Measurements from ENCODE around the gene CD4.

The CD4 gene

DNA sequence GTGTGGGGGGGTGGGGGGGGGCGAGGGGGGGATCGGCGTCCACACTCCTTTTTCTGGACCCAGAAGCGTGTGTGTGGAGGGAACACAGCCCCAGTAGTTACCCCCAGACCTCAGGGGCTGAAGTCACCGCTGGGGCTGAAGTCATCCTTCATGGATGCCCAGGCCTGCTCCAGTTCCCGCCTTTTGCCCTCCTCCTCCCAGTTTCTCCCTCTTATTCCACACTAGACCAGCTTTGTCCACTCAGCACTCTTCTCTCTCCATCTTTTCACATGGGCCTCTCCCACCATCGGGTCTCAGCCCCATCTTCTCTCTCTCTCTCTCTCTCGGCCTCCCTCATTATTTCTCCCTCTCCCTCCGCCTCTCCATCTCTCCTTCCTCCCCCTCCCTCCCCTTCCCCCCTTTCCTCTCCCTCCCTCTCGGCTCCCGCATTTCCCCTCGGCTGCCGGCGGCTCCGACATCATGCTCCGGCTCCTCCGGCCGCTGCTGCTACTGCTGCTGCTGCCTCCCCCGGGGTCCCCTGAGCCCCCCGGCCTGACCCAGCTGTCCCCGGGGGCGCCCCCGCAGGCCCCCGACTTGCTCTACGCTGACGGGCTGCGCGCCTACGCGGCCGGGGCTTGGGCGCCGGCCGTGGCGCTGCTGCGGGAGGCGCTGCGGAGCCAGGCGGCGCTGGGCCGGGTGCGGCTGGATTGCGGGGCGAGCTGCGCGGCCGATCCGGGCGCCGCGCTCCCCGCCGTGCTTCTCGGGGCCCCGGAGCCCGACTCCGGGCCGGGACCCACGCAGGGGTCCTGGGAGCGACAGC is 38.9 kb downstream of the CD4 start, which contains the start of gene P3H3:
TSS of gene P3H3 (plus strand) at position 426 of the 799 bp plus-strand sequence. CDS start at position 460, 34 bp downstream.
- DNase-seq (ENCODE audit: low read depth in 1 of 2, low spot score in 1 of 2), result no peak

DNA sequence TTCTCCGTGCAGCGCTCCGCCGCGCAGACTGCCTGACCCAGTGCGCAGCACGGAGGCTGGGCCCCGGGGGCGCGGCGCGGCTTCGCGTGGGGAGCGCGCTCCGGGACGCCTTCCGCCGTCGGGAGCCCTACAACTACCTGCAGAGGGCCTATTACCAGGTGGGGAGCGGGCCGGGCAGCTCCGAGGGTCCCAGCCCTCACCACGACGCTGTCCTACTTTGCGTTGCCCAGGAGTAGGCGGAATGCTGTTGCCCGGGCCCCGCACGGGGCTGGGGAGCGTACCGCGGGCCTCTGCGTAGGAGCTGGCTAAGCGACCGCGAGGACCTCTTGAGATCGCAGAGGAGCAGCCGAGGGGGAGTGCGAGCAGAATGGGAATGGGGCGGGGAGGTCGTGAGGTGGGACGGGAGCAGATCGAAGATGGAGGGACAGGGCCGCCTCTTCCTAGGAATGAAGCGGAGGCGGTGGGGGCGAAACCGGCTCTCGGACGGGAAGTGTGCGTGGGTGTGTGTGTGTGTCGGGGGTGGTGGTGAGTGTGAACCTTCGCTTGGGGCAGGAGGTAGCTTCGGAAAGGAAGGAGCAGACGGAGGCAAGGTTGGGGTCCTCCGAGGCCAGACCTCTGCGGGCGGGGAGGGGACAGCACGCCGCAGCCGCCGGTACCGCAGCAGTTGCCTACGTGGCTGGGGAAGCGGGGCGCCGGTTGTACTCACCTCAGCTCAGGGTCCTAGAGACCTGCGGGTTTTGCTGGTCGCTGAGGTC is 39.6 kb downstream of the CD4 start:
- DNase-seq (ENCODE audit: low read depth in 1 of 2, low spot score in 1 of 2), result no peak

DNA sequence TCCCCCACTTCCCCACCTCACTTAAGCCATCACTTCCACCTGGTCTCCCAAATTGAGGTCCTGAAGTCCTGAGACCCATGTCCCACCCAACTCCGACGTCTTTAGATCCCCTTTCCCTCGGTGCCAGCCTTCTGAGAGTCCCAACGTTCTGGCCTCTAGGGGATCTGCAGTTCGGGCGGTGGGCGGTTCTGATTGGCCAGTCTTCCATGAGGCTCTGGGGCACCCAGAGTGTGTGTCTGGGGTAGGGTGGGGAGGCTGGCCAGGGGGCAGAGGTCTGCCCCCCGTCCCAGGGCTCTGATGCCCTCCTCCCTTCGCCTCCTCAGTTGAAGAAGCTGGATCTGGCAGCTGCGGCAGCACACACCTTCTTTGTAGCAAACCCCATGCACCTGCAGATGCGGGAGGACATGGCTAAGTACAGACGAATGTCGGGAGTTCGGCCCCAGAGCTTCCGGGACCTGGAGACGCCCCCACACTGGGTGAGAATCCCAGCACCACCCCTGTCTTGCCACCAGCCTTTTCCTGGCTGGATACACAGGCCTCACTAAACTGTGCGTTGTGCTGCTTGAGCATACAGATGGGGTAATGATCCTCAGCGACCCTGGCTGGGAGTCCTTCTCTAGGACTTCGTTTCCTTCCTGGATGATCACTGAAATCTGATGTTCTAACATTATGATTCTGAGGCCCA is 40.4 kb downstream of the CD4 start:
- no peak for DNase-seq (ENCODE audit: low read depth in 1 of 2, low spot score in 1 of 2)

DNA sequence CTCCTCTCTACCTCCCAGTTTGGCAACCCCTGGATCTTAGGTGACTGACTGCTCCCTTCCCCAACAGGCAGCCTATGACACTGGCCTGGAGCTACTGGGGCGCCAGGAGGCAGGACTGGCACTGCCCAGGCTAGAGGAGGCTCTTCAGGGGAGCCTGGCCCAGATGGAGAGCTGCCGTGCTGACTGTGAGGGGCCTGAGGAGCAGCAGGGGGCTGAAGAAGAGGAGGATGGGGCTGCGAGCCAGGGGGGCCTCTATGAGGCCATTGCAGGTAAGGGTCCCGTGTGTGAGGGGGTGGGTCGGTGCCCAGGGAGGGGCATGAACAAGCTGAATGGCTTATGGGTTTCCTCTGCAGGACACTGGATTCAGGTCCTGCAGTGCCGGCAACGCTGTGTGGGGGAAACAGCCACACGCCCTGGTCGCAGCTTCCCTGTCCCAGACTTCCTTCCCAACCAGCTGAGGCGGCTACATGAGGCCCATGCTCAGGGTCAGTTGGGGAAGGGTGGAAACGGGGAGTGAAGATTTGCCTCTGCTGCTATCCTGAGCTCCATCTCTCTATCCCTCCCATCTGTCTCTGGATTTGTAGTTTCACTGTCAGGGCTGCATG is 41.1 kb downstream of the CD4 start:
- no peak for DNase-seq (ENCODE audit: low read depth in 1 of 2, low spot score in 1 of 2)

DNA sequence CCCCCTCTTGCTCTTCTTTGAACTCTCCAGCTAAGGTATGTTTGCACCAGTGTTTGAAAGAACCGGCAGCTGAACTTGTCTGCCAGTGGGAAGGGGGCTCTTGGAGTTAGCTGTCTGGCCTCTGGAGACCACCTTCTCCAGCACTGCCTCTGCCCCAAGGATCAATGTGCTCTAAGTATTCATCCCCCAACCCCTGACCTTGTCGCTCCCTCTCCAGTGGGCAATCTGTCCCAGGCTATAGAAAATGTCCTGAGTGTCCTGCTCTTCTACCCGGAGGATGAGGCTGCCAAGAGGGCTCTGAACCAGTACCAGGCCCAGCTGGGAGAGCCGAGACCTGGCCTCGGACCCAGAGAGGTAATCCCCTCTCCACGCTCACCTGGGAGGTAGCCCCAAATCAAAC is 41.7 kb downstream of the CD4 start:
- no peak for DNase-seq (ENCODE audit: low read depth in 1 of 2, low spot score in 1 of 2)

DNA sequence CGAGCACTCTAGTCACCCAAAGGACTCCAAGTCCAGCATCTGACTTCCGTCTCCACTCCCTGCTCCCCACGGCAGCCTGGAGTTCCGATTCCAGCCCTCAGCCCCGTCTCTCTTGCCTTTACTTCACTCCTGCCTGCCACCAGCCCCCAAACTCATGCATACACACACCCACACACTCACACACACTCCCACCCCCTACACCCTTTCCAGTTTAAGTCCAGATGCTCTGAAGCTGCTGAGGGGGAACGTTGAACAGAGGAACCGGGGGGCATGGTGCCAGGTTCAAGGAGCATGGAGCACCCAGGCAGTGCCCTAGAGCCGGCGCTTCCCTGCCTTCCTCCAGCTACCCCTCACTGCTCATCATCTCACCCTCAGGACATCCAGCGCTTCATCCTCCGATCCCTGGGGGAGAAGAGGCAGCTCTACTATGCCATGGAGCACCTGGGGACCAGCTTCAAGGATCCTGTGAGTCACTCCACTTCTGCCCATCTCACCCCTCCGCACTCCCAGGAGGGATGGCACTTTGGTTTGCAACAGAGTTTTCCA is 42.2 kb downstream of the CD4 start:
- DNase-seq (ENCODE audit: low read depth in 1 of 2, low spot score in 1 of 2), result no peak

DNA sequence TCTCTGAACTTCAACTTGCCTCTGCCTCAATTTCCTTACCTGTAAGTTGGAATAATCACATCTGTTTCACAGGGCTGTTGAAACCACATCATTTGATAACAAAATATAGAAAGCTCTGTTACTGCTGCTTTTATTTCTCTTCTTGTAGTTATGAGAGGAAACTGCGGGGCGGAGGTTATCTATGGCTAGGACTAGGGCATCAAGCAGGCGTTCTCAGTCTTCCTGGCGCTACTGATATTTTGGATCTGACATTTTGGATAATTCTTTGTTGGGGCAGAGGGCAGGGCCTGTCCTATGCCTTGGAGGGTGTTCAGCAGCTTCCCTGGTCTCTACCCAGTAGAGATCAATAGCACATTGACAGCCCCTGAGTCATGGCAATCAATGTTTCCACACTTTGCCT is 42.8 kb downstream of the CD4 start:
- DNase-seq (ENCODE audit: low read depth in 1 of 2, low spot score in 1 of 2), result no peak

DNA sequence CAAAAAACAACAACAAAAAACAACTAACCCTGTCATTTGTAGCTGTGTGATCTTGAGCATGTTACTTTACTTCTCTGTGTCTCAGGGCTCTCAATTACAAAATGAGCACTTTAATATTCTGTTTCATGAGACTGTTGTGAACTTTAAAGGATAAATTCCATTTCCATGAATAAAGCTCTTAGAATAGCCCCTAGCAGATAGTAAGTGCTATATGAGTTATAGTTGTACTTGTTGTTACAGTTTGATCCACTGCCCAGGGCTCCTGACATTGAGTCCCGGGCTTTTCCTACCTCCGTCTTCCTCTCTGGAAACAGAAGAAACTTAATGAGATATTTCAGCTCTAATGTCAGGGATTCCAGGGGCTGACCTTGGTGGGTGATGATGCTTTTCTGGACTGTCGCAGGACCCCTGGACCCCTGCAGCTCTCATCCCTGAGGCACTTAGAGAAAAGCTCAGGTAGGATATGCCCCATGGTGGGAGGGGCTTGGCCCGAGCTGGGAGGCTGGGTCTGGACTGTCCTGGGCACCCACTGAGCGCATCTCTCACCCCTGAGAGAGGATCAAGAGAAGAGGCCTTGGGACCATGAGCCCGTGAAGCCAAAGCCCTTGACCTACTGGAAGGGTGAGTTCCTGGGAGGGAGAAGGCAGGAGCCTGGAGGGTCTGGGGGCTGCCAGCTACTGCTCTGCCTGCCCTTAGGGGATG is 44.0 kb downstream of the CD4 start:
- DNase-seq (ENCODE audit: low read depth in 1 of 2, low spot score in 1 of 2), result no peak

DNA sequence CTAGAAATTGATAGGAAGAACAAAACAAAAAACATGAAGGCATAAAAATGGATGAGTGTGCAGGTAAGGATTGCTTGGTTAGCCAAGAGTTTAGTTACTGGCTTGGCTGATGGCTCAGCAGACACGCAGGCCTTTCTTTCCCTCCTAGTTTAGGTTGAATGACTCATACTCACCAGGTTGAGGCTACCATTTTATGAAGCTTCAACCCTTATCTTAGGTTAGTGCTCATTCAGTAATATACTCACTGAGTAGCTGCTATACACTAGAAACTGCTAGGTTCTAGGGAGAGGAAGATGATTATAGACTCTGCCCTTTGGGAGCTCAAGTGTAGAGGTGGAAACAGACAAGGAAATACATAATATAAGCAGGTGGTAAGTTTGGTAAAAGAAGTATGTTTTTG is 44.9 kb downstream of the CD4 start:
- no peak for DNase-seq (ENCODE audit: low read depth in 1 of 2, low spot score in 1 of 2)

DNA sequence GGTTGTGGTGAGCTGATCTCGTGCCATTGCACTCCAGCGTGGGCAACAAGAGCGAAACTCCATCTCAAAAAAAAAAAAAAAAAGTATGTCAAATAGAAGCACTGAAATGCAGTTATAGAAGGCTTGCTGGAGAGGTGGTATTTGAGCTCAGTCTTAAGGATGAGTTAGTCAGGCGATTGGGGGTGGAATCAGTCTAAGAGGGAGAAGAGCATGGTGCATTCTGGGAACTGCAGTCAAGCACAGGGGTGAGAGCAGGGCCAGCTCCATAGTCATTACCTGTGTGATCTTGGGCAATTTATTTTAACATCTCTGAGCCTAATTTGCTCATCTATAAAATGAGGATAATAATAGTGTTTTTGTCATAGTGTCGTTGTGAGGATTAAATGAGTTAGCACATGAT is 45.5 kb downstream of the CD4 start:
- DNase-seq (ENCODE audit: low read depth in 1 of 2, low spot score in 1 of 2), result no peak

DNA sequence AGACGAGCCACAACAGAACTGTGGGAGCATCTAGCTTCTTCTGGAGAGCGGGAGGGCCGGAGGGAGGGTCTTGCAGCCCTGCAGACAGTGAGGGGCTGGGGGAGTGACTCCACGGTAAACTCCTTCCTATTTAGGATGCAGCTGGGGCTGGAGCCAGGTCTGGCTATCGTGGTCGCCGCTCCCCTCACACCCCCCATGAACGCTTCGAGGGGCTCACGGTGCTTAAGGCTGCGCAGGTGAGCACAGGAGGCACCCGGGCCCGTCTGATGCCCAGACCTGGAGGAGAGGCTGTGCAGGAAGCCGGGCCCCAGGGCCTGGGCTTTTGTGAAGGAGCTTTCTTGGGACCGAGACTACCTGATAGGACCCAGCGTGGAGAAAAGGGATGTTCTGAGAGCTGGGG is 47.5 kb downstream of the CD4 start:
- DNase-seq (ENCODE audit: low read depth in 1 of 2, low spot score in 1 of 2), result no peak

DNA sequence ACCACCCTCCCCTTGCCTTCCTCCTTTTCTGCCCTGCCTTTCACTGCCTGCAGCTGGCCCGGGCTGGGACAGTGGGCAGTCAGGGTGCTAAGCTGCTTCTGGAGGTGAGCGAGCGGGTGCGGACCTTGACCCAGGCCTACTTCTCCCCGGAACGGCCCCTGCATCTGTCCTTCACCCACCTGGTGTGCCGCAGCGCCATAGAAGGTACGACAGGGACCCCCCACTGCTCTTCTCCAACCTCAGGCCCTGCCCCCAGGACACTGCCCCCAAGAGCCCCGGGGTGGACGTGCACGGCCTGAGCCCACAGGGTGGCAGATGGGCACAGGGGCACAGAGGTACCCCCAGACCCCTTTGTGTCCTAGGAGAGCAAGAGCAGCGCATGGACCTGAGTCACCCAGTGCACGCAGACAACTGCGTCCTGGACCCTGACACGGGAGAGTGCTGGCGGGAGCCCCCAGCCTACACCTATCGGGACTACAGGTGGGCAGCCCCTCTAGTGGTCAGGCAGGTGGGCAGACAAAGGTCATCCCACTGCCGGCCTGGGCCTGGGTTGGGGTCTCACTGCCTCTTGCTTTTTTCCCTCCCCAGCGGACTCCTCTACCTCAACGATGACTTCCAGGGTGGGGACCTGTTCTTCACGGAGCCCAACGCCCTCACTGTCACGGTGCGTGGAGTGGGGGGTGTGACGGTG is 48.2 kb downstream of the CD4 start:
- DNase-seq (ENCODE audit: low read depth in 1 of 2, low spot score in 1 of 2), result no peak

DNA sequence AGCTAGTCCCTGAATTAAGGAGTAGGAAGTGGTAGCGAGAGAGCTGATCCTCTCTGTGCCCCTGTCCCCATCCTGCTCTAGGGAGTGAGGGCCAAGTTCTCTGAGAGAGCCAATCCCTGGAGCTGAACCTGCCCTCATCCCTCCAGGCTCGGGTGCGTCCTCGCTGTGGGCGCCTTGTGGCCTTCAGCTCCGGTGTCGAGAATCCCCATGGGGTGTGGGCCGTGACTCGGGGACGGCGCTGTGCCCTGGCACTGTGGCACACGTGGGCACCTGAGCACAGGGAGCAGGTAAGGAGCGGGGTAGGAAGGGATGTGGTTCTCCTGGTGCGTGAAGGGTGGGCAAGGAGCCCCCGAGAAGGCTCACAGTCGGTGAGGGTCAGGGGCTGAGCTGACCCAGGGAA is 49.5 kb downstream of the CD4 start:
- no peak for DNase-seq (ENCODE audit: low read depth in 1 of 2, low spot score in 1 of 2)

DNA sequence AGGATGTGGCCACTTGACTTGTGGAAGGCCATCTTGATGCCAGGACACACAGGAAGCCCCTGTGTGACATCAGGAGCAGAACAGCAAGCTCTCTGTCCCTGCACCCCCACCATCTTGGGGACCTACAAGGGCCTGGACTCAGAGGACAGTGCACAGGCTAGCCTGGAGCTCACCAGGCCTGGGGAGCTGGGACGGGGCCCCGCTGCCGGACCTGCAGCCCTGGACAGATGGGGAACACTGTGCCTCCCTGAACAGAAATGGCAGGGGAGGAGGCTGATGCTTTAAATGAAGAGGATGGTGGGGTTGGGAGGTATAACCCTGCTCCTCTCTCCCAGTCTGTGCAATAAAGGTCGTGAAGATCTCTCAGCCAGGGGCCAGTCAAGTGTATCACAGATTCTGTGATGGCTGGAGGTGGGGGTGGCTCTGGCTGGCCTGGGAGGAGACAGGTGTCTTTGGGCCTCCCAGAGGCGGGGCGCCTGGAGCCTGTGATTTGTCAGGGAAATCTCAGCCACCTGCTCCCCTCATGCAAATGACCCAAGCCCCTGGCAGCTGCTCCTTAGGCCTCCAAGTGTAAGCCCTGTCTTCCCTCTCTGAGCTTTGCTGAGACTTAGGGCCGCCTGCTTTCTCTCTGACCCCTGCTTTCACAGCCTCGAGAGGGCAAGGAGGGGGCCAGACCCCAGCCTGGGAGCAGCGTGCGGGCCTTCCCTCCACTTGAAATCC is 50.3 kb downstream of the CD4 start:
- no peak for DNase-seq (ENCODE audit: low read depth in 1 of 2, low spot score in 1 of 2)

DNA sequence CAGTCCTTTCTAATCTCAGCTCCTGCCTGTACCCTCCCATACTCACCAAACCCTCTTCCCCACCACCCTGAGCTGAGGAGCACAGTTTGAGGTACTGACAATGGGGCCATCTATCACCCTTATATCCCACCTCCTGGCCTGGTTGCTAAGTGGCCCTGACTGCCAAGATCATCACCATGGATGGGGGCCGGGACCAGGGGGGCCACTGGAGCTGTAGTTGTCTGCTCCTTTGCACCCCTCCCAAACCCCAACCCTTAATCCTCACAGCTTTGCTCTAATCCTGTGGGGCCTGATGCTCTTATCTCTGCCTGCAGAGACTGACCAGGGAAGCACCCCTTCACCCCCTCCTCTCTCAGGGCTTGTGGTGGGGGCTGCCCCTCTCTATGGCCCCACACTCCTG is 51.0 kb downstream of the CD4 start:
- no peak for DNase-seq (ENCODE audit: low read depth in 1 of 2, low spot score in 1 of 2)

DNA sequence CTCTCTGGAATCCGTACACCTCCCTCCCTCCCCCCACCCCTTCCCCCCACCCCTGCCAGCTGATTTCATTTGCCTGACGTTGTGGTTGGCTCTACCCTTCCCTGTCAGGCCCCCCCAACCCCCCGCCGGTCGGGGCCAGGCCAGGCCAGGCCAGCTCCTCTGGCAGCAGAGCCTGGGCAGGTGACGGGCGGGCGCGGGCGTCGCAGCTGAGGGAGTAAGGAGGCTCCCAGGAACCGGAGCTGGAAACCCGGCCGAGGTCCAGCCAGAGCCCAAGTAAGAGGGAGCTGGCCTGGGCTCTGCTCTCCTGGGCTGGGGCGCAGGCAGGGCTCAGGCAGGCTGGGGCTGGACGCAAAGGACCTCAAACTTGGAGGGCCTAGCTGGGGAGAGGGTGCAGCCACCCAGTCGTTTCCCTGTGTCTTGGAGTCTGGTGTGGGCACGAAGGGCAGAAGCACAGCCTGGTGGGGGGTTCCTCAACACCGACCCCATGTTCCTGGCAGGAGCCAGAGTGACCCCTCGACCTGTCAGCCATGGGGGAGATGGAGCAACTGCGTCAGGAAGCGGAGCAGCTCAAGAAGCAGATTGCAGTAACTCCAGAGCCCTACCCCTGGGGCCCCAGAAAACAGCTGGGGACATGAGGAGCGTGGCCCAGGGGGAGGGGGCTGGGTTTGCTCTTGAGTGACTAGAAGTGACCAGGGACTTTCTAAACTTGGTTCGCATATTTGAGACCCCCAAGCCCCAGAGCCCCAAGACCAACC is 51.6 kb downstream of the CD4 start, which contains the start of gene GNB3:
TSS of gene GNB3 (plus strand) at position 165 of the 755 bp plus-strand sequence. CDS start at position 528, 363 bp downstream.
- DNase-seq (ENCODE audit: low read depth in 1 of 2, low spot score in 1 of 2), result no peak

DNA sequence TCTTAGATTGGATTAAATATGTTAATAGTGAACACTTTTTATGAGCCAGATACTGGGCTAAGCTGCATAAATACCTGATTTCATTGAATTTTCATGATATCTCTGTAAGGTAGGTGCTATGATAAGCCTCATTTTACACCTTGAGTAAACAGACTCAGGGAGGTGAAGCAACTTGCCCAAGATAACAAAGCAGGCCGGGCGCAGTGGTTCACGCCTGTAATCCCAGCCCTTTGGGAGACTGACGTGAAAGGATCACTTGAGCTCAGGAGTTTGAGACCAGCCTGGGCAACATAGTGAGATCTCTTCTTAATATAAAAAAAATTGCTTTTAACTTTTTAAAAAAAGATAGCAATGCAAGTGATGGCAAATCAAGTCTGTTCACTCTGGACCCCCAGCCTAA is 52.7 kb downstream of the CD4 start:
- DNase-seq (ENCODE audit: low read depth in 1 of 2, low spot score in 1 of 2), result no peak

DNA sequence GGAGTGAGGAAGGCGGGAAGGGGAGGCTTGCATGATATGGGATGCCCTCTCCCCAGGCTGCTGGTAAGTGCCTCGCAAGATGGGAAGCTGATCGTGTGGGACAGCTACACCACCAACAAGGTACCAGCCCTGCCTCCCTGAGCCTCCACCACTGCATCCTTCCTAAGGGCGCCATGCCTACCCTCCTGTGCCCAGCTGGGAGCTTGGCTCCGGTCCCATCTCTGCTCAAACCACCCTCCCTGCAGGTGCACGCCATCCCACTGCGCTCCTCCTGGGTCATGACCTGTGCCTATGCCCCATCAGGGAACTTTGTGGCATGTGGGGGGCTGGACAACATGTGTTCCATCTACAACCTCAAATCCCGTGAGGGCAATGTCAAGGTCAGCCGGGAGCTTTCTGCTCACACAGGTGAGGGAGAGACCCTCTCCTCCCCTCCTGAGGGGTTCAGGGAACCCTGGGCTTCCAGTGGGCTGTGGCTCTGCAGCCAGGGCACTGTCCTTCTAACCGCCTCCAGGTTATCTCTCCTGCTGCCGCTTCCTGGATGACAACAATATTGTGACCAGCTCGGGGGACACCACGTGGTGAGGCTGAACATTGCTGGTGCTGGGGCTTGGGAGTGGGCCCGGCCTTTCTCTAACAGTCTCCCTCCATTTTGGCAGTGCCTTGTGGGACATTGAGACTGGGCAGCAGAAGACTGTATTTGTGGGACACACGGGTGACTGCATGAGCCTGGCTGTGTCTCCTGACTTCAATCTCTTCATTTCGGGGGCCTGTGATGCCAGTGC is 54.0 kb downstream of the CD4 start:
- no peak for DNase-seq (ENCODE audit: low read depth in 1 of 2, low spot score in 1 of 2)
